SK-N-SH (cell line): ENCODE measurements around the gene NRP2. TPM values are rescaled to one million over a fixed set of nuclear protein-coding genes. Genes with fewer than 3 reads are reported as not detected.
A peak's percentile ranks its signal among the peaks of the same experiment; 100 is the strongest.

Source experiments
- CTCF ChIA-PET: fragments of 300-600, 350-600 bp; formaldehyde crosslinking; extraction: SDS; loops from one replicate; lab custom pipeline; 2021; lab: Yijun Ruan, JAX
- POLR2A ChIA-PET: fragments of 350-600 bp; sonication (Branson Sonifier 250); formaldehyde crosslinking; extraction: SDS; loops from one replicate; lab custom pipeline; 2020; ENCODE audit warnings: antibody characterized with exemption, inconsistent platforms; lab: Yijun Ruan, JAX
- DNase-seq: peaks from one replicate; pipeline ENCODE4 v3.0.0; 2012
- H2AFZ ChIP-seq: fragments of 200-600 bp; sonication (generic); 2 replicates; pipeline ENCODE4 v1.8.1; 2016; ENCODE audit warnings: antibody characterized with exemption, mild to moderate bottlenecking, low read depth
- H3F3A ChIP-seq: fragments of 200-600 bp; sonication (generic); replicated peaks from 2 replicates; pipeline ENCODE3; 2016; ENCODE audit warnings: antibody characterized with exemption, mild to moderate bottlenecking; ENCODE audit not compliant: insufficient read depth
- H3K27ac ChIP-seq, 2 experiments: fragments of 200-500 bp in 1 of 2; fragments of 200-600 bp in 1 of 2; sonication (Bioruptor generic) in 1 of 2; sonication (generic), shearing (Covaris generic) in 1 of 2; 2 replicates each; pipeline versions ENCODE4 v1.5.1 to v1.6.1; 2014 to 2016; ENCODE audit warnings: low read depth in 2 of 2, inconsistent platforms in 1 of 2, low read length in 1 of 2, mild to moderate bottlenecking in 1 of 2, mixed read lengths in 1 of 2
- H3K27me3 ChIP-seq: fragments of 200-600 bp; sonication (generic), shearing (Covaris generic); 2 replicates; pipeline ENCODE4 v1.6.1; 2016; ENCODE audit warnings: mixed run types; ENCODE audit not compliant: insufficient read depth
- H3K36me3 ChIP-seq, 2 experiments: fragments of 200-500 bp in 1 of 2; fragments of 200-600 bp in 1 of 2; sonication (Bioruptor generic) in 1 of 2; sonication (generic) in 1 of 2; replicated peaks in 1 of 2; 2 replicates each; pipeline versions ENCODE3 to v1.5.1; 2014 to 2016; ENCODE audit warnings: low read length in 1 of 2, mild to moderate bottlenecking in 1 of 2; ENCODE audit not compliant: insufficient read depth in 2 of 2, control insufficient read depth in 1 of 2
- H3K4me1 ChIP-seq, 2 experiments: fragments of 200-500 bp in 1 of 2; fragments of 200-600 bp in 1 of 2; sonication (Bioruptor generic) in 1 of 2; sonication (generic), shearing (Covaris generic) in 1 of 2; 2 replicates each; pipeline versions ENCODE4 v1.5.1 to v1.6.1; 2014 to 2016; ENCODE audit warnings: low read depth in 1 of 2, low read length in 1 of 2, mixed run types in 1 of 2; ENCODE audit not compliant: insufficient read depth in 2 of 2, control insufficient read depth in 1 of 2
- H3K4me2 ChIP-seq: fragments of 200-600 bp; sonication (generic), shearing (Covaris generic); 2 replicates; pipeline ENCODE4 v1.6.1; 2017; ENCODE audit warnings: mixed run types
- H3K4me3 ChIP-seq, 2 experiments: fragments of 200-500 bp in 1 of 2; fragments of 200-600 bp in 1 of 2; sonication (Bioruptor generic) in 1 of 2; sonication (generic), shearing (Covaris generic) in 1 of 2; 2 replicates each; pipeline versions ENCODE4 v1.5.1 to v1.8.1; 2014 to 2016; ENCODE audit warnings: low read depth in 2 of 2, inconsistent platforms in 1 of 2, low read length in 1 of 2, mild to moderate bottlenecking in 1 of 2, mixed read lengths in 1 of 2, moderate library complexity in 1 of 2
- H3K79me2 ChIP-seq: fragments of 200-600 bp; sonication (generic); 2 replicates; pipeline ENCODE4 v1.8.1; 2017; ENCODE audit warnings: mild to moderate bottlenecking; ENCODE audit not compliant: insufficient read depth
- H3K9ac ChIP-seq: fragments of 200-600 bp; sonication (generic); 2 replicates; pipeline ENCODE4 v1.6.1; 2017; ENCODE audit warnings: mixed run types
- H3K9me2 ChIP-seq: fragments of 200-600 bp; sonication (generic); 2 replicates; pipeline ENCODE4 v1.6.1; 2017; ENCODE audit warnings: mixed run types
- H3K9me3 ChIP-seq: fragments of 200-600 bp; sonication (generic); 2 replicates; pipeline ENCODE4 v1.6.1; 2017; ENCODE audit warnings: mixed run types, mild to moderate bottlenecking, moderate library complexity
- H4K20me1 ChIP-seq: fragments of 200-600 bp; sonication (generic); 2 replicates; pipeline ENCODE4 v1.6.1; 2017; ENCODE audit warnings: mild to moderate bottlenecking, mixed run types; ENCODE audit not compliant: insufficient read depth
- ELF1 ChIP-seq: IDR thresholded peaks from 2 replicates; pipeline ENCODE4 v1.4.0; 2012
- EP300 ChIP-seq, 2 experiments: IDR thresholded peaks; 2 replicates each; pipeline versions ENCODE4 v1.4.0 to v1.6.1; 2012; ENCODE audit warnings: borderline replicate concordance in 1 of 2, low read depth in 1 of 2, low read length in 1 of 2
- EZH2phosphoT487 ChIP-seq: fragments of 200-600 bp; sonication (generic); IDR thresholded peaks from 2 replicates; pipeline ENCODE4 v1.6.1; 2017; ENCODE audit warnings: low read depth, mixed run types, mild to moderate bottlenecking, antibody characterized with exemption, moderate library complexity, borderline replicate concordance
- FOSL2 ChIP-seq: IDR thresholded peaks from 2 replicates; pipeline ENCODE4 v1.4.0; 2012; ENCODE audit warnings: low read depth, mild to moderate bottlenecking, moderate library complexity, borderline replicate concordance
- FOXM1 ChIP-seq: IDR thresholded peaks from 2 replicates; pipeline ENCODE4 v1.4.0; 2012; ENCODE audit warnings: low read depth, mild to moderate bottlenecking
- GABPA ChIP-seq: IDR thresholded peaks from 2 replicates; pipeline ENCODE4 v1.4.0; 2012; ENCODE audit warnings: low read depth, mild to moderate bottlenecking
- JUND ChIP-seq: IDR thresholded peaks from 2 replicates; pipeline ENCODE4 v1.4.0; 2012
- NFIC ChIP-seq: IDR thresholded peaks from 2 replicates; pipeline ENCODE4 v1.4.0; 2012; ENCODE audit warnings: borderline replicate concordance
- RFX5 ChIP-seq: IDR thresholded peaks from 2 replicates; pipeline ENCODE4 v1.6.1; 2012; ENCODE audit warnings: mild to moderate bottlenecking, improper control_type of control experiment, low read length
- SIN3A ChIP-seq: IDR thresholded peaks from 2 replicates; pipeline ENCODE4 v1.6.1; 2012; ENCODE audit warnings: low read depth, mild to moderate bottlenecking, low read length, moderate library complexity, borderline replicate concordance
- TCF12 ChIP-seq: IDR thresholded peaks from 2 replicates; pipeline ENCODE4 v1.4.0; 2012
- YY1 ChIP-seq: IDR thresholded peaks from 2 replicates; pipeline ENCODE4 v1.4.0; 2012; ENCODE audit warnings: low read depth, mild to moderate bottlenecking
- WGBS: methylation state at CpG from one replicate; pipeline ENCODE4 v1.1.6; 2017; ENCODE audit warnings: low lambda C conversion rate; 5-methylcytosine and 5-hydroxymethylcytosine counted together
- polyA plus RNA-seq, 3 experiments: library from polyadenylated mRNA; depleted of rRNA; stranded (reverse); fragments of >200 nt; gene quantifications; 2 replicates each; pipeline ENCODE4 v1.2.3, GENCODE V29; 2012
- TF ChIP-seq, protein P1 (sequence below): IDR thresholded peaks from 2 replicates; pipeline ENCODE4 v1.4.0; 2012; ENCODE audit warnings: low read depth, borderline replicate concordance
- TF ChIP-seq, protein P2 (sequence below): fragments of 200-600 bp; sonication (generic); IDR thresholded peaks from 2 replicates; pipeline ENCODE4 v1.6.1; 2017; ENCODE audit warnings: antibody characterized with exemption, mild to moderate bottlenecking, moderate library complexity
- TF ChIP-seq, protein P3 (sequence below): IDR thresholded peaks from 2 replicates; pipeline ENCODE4 v1.4.0; 2012; ENCODE audit warnings: low read depth
- TF ChIP-seq, protein P4 (sequence below): IDR thresholded peaks from 2 replicates; pipeline ENCODE4; 2012
- TF ChIP-seq, protein P5 (sequence below): fragments of 150-350 bp; IDR thresholded peaks from 2 replicates; pipeline ENCODE4 v1.6.1; 2017; ENCODE audit warnings: antibody characterized with exemption, low read length, low read depth, borderline replicate concordance

Gene NRP2
- polyA plus RNA-seq, 1 of the 3 experiments (the other 2 are of a cell fraction), result 68.8 TPM

DNA sequence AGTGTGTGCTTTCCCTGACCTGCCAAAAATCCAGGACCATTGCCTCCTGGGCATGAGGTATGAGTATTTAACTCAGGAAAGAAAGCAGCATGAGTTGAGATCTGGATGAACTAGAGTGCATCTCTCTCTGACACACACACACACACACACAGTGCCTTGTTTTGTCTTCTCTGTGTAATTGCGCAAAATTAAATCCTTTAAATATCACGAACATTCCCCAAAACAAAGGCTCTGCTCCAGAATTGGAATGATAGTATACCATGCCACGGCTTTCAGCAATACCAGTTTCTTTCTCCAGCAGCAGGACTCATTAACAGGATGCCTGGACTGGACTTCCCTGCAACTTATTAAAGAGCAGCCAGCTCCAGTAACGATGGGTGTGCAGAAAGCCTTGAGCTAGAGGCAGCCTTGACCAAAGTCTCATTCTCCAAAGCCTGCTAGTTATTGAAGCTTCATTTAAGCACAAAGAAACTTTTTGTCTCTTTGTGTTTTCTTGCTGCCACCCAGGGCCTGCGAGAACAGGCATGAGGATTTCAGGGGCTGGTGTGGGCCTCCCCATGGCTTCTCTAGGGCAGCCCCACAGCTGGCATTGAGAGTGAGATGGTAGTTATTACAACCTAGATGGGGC lies 101.7 kb downstream of the NRP2 start:
- Histone ChIP-seq H3K9ac (no peak overlapping the region), H3K4me1 (peaks cover 0 to 2% of the 10 kb centered on the region in 2 experiments; a peak in 2 of 4 replicates), H3K9me3 (no peaks in the 10 kb centered on the region), H3K79me2 (no peaks in the 10 kb centered on the region), H3K27ac (no peak overlapping the region), H3K27me3 (no peaks in the 10 kb centered on the region), H4K20me1 (no peaks in the 10 kb centered on the region), H3K4me3 (no peak overlapping the region), H3K9me2 (no peaks in the 10 kb centered on the region), H3K36me3 (no peaks in the 10 kb centered on the region), H3K4me2 (no peak overlapping the region), H3F3A (no peaks in the 10 kb centered on the region), H2AFZ (no peak overlapping the region)
- POLR2A ChIA-PET, result no interaction called here
- TF ChIP-seq, protein P1, sequence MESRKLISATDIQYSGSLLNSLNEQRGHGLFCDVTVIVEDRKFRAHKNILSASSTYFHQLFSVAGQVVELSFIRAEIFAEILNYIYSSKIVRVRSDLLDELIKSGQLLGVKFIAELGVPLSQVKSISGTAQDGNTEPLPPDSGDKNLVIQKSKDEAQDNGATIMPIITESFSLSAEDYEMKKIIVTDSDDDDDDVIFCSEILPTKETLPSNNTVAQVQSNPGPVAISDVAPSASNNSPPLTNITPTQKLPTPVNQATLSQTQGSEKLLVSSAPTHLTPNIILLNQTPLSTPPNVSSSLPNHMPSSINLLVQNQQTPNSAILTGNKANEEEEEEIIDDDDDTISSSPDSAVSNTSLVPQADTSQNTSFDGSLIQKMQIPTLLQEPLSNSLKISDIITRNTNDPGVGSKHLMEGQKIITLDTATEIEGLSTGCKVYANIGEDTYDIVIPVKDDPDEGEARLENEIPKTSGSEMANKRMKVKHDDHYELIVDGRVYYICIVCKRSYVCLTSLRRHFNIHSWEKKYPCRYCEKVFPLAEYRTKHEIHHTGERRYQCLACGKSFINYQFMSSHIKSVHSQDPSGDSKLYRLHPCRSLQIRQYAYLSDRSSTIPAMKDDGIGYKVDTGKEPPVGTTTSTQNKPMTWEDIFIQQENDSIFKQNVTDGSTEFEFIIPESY, result no peak
- WGBS, result 91% methylated on average over 4 of the region's 5 CpGs
- DNase-seq, result no peak
- CTCF ChIA-PET, result interaction anchor here (1.4 to 1.8 kb wide), 2 partner anchors 8 to 16 kb away, joined by 4 to 8 read pairs; no protein-coding TSS in a partner anchor

DNA sequence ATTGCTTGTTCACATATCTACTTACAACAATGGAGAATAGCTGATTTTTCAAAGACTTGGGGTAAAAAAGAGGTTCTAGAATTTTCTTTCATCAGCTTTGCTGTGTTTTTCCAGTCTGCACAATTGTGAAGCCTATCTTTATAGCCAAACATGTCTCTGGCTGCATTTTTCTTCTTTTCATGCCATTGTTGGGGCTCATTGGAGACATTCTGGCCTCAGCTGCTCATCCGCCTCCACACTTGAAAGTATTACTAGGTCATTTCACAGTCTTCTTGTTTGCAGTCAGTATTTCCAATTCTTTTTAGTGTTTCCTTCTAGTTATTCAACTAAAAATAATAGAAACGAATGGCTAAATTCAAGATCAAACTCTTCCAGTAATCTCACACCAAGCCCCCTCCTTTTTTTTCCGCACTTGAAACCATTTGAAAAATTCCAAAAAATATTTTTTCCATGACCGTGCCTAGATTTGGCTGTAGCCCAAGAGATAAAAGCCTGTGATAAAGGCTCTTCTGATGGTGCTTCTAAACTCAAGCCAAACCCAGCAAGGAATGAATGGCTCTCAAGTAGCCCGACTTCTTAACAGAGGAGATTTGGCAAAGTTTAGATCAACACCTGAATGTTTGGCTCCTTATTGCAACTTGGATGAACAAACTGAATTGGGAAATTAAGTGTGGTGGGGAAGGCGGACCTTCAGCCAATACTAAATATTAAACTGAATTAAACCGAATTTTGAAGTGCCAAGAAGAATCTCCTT lies 103.4 kb downstream of the NRP2 start:
- Histone ChIP-seq H3K79me2 (no peaks in the 10 kb centered on the region), H3K4me2 (peak overlapping the region; percentile 35; the same call in 1 of the 2 replicates), H3K4me1 (peaks cover 0 to 2% of the 10 kb centered on the region in 2 experiments; a peak in 2 of 4 replicates), H3K9me2 (no peaks in the 10 kb centered on the region), H3K4me3 (no peak overlapping the region), H3K9me3 (no peaks in the 10 kb centered on the region), H2AFZ (no peak overlapping the region), H3K27me3 (no peaks in the 10 kb centered on the region), H3K9ac (no peak overlapping the region), H3K36me3 (no peaks in the 10 kb centered on the region), H3F3A (no peaks in the 10 kb centered on the region), H4K20me1 (no peaks in the 10 kb centered on the region), H3K27ac (peak overlapping the region; percentile 34 to 42; a peak in 3 of 4 replicates)
- POLR2A ChIA-PET, result no interaction called here
- CTCF ChIA-PET, result no interaction called here
- DNase-seq, result no peak
- 38% methylated on average over 7 of the region's 7 CpGs for WGBS
- TF ChIP-seq SIN3A (no peak), FOSL2 (peak; percentile 38; the same call in 1 of the 2 replicates), JUND (0 out of 2 replicates have a peak, but pooled peaks have one; percentile 50), YY1 (no peak), ELF1 (no peak), EP300 (IDR thresholded peaks at IDR 0.05; ENCODE audit: borderline replicate concordance in 1 of 2, low read depth in 1 of 2, low read length in 1 of 2) (peak in 1 of 2 experiments; percentile 60; a peak in 1 of 4 replicates), NFIC (peak; percentile 96), RFX5 (no peak), GABPA (no peak), FOXM1 (0 out of 2 replicates have a peak, but pooled peaks have one; percentile 46), EZH2phosphoT487 (no peak), TCF12 (peak; percentile 49)
- TF ChIP-seq, protein P1, result no peak
- TF ChIP-seq, protein P2, sequence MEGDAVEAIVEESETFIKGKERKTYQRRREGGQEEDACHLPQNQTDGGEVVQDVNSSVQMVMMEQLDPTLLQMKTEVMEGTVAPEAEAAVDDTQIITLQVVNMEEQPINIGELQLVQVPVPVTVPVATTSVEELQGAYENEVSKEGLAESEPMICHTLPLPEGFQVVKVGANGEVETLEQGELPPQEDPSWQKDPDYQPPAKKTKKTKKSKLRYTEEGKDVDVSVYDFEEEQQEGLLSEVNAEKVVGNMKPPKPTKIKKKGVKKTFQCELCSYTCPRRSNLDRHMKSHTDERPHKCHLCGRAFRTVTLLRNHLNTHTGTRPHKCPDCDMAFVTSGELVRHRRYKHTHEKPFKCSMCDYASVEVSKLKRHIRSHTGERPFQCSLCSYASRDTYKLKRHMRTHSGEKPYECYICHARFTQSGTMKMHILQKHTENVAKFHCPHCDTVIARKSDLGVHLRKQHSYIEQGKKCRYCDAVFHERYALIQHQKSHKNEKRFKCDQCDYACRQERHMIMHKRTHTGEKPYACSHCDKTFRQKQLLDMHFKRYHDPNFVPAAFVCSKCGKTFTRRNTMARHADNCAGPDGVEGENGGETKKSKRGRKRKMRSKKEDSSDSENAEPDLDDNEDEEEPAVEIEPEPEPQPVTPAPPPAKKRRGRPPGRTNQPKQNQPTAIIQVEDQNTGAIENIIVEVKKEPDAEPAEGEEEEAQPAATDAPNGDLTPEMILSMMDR, result no peak
- TF ChIP-seq, protein P3, sequence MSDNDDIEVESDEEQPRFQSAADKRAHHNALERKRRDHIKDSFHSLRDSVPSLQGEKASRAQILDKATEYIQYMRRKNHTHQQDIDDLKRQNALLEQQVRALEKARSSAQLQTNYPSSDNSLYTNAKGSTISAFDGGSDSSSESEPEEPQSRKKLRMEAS, result no peak
- TF ChIP-seq, protein P4, sequence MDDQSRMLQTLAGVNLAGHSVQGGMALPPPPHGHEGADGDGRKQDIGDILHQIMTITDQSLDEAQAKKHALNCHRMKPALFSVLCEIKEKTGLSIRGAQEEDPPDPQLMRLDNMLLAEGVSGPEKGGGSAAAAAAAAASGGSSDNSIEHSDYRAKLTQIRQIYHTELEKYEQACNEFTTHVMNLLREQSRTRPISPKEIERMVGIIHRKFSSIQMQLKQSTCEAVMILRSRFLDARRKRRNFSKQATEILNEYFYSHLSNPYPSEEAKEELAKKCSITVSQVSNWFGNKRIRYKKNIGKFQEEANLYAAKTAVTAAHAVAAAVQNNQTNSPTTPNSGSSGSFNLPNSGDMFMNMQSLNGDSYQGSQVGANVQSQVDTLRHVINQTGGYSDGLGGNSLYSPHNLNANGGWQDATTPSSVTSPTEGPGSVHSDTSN, result no peak; the same call in 1 of the 2 replicates
- TF ChIP-seq, protein P5, sequence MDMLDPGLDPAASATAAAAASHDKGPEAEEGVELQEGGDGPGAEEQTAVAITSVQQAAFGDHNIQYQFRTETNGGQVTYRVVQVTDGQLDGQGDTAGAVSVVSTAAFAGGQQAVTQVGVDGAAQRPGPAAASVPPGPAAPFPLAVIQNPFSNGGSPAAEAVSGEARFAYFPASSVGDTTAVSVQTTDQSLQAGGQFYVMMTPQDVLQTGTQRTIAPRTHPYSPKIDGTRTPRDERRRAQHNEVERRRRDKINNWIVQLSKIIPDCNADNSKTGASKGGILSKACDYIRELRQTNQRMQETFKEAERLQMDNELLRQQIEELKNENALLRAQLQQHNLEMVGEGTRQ, result no peak
